ENCODE data around the gene CMTM3. TPM values are rescaled to one million over a fixed set of nuclear protein-coding genes. Genes with fewer than 3 reads are reported as not detected.

CMTM3 gene
- total and polyA plus RNA-seq, 3 donors from 2014 or later: 137 to 182 (median 149) TPM

DNA sequence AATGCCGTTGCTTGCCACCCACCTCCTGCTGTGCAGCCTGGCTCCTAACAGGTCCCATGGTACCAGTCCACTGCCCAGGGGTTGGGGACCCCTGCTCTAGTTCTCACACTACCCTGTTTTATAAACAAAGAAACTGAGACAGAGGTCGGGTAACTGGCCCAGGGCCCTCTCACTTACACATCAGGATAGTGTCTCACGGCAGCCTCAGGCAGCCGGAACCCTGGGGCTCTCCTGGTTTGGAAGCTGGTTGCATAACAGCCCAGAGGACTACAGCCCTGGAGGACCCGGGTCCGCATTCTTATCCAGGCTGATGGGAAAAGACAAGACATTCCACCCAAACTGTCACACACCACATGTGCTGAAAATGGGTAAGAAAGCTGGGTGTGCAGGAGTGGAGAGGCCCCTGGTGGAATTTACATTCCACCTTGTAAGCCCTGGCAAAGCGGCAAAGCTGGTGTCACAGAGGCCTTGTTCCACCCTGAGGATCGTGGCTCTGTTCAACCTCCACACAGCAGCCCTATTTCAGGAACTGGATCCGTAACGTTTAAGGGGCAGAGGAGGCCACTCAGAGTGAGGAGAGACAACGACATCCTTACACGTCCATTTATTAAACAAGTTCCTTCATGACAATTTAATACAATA, 9.8 kb downstream of the CMTM3 start:
- intact Hi-C loops (cut with DNase I; ENCODE audit: low total_unique reads): no loop called here
- H3K9me3 ChIP-seq: no peaks in the 10 kb centered on the region
- no peaks in the 10 kb centered on the region for H3K36me3 ChIP-seq (ENCODE audit: low read depth, missing control alignments)
- 86 to 89% methylated on average over 11 to 12 of the region's 12 CpGs for WGBS, 2 donors
- H3K4me3 ChIP-seq: no peak overlapping the region
- H3K27me3 ChIP-seq: no peaks in the 10 kb centered on the region
- H3K4me1 ChIP-seq: peaks cover 18% of the 10 kb centered on the region
- TF ChIP-seq CTCF (IDR thresholded peaks at IDR 0.05) (no peak), POLR2A (IDR thresholded peaks at IDR 0.05) (no peak)
- H3K27ac ChIP-seq: peak overlapping the region in 1 of 2 donors; percentile 10
- no peak for DNase-seq

- no peak overlapping the region for H3K4me3 ChIP-seq
- intact Hi-C loops (cut with DNase I; ENCODE audit: low total_unique reads): no loop called here
- peak overlapping the region in 1 of 2 donors; percentile 35 for H3K27ac ChIP-seq
- 85 to 89% methylated on average over 4 of the region's 4 CpGs for WGBS, 2 donors
- H3K9me3 ChIP-seq: no peaks in the 10 kb centered on the region
- H3K36me3 ChIP-seq (ENCODE audit: low read depth, missing control alignments): no peaks in the 10 kb centered on the region
- H3K27me3 ChIP-seq: no peaks in the 10 kb centered on the region
- no peak for DNase-seq
- TF ChIP-seq POLR2A (IDR thresholded peaks at IDR 0.05): no peak
- TF ChIP-seq CTCF (IDR thresholded peaks at IDR 0.05): no peak
- peaks cover 18% of the 10 kb centered on the region for H3K4me1 ChIP-seq
These were observed 11.7 kb downstream of the CMTM3 start for GRCh38 chr16:66616169-66616568.

DNA sequence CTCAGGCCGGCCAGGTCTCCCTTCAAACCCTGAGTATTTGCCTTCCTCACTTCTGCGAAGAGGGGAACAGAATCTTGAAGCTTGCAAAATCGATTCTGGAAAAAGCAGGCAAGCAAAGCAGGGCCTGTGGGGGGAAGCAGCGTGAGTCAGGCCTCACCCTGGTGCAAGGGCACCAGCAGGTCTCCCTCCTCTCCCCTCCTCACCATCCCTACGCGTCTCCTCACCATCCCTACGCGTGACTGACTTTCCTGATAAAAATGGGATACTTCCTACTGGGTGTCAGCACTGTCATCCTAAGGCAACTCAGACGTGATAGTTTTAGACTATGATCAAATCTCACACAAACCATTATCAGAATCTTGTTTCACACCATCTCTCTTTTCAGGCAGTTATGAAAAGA, 12.1 kb downstream of the CMTM3 start:
- H3K9me3 ChIP-seq: no peaks in the 10 kb centered on the region
- H3K4me1 ChIP-seq: peaks cover 18% of the 10 kb centered on the region
- DNase-seq: no peak
- no peaks in the 10 kb centered on the region for H3K36me3 ChIP-seq (ENCODE audit: low read depth, missing control alignments)
- no peaks in the 10 kb centered on the region for H3K27me3 ChIP-seq
- no peak for TF ChIP-seq POLR2A (IDR thresholded peaks at IDR 0.05)
- TF ChIP-seq CTCF (IDR thresholded peaks at IDR 0.05): no peak
- 65 to 80% methylated on average over 9 of the region's 9 CpGs for WGBS, 2 donors
- H3K27ac ChIP-seq: peak overlapping the region in 1 of 2 donors; percentile 35
- intact Hi-C loops (cut with DNase I; ENCODE audit: low total_unique reads): no loop called here
- no peak overlapping the region for H3K4me3 ChIP-seq

DNA sequence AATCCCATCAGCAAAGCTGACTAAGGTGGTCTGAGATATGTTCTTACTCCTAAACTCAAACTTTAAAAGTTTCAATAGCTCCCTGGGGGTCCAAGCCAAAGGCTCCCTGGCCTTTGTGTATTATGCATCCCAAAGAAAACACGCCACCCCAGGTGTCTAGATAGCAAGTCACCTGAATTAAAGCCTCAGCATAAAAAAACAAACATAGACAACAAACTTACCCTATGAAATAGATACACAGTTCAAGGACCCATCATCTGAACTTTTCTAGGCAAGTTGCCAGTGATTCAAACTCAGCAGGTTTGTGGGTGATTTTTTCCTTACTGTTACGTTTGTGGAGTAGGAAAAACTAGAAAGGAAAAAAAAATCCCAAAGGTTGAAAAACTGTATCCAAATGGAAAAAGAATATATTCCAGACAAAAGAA, 12.5 kb downstream of the CMTM3 start:
- Histone ChIP-seq H3K4me3 (no peak overlapping the region), H3K27me3 (no peaks in the 10 kb centered on the region), H3K4me1 (peaks cover 18% of the 10 kb centered on the region), H3K36me3 (ENCODE audit: low read depth, missing control alignments) (no peaks in the 10 kb centered on the region), H3K9me3 (no peaks in the 10 kb centered on the region), H3K27ac (peak overlapping the region in 1 of 2 donors; percentile 47)
- WGBS, 2 donors: 53 to 59% methylated on average over 2 of the region's 2 CpGs
- DNase-seq: no peak
- no peak for TF ChIP-seq POLR2A (IDR thresholded peaks at IDR 0.05)
- no peak for TF ChIP-seq CTCF (IDR thresholded peaks at IDR 0.05)
- intact Hi-C loops (cut with DNase I; ENCODE audit: low total_unique reads): no loop called here

DNA sequence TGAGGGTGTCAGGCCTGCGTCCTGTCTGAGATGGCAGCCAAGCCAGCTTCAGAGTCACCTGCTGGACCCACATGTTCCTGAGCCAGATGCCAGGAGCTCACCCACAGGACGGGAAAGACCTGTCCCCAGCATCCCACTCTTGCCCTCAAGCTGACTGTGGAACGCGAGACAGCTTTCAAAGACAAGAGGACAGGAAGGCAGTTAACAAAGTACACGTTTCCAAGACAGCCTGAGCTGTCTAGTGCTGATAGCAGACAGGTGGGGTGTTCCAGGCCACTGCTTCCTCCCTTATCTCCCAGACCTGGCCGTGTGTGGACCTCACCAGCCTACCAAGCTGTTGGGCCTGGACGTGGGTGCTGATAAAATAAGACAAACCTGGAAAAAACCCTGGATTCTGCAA, 13.2 kb downstream of the CMTM3 start:
- intact Hi-C loops (cut with DNase I; ENCODE audit: low total_unique reads): no loop called here
- peaks cover 18% of the 10 kb centered on the region for H3K4me1 ChIP-seq
- H3K27ac ChIP-seq: peak overlapping the region; percentile 47 to 53
- WGBS, 2 donors: 60 to 69% methylated on average over 7 of the region's 7 CpGs
- H3K27me3 ChIP-seq: no peaks in the 10 kb centered on the region
- H3K4me3 ChIP-seq: no peak overlapping the region
- TF ChIP-seq CTCF (IDR thresholded peaks at IDR 0.05) (no peak), POLR2A (IDR thresholded peaks at IDR 0.05) (no peak)
- DNase-seq: no peak
- no peaks in the 10 kb centered on the region for H3K9me3 ChIP-seq
- no peaks in the 10 kb centered on the region for H3K36me3 ChIP-seq (ENCODE audit: low read depth, missing control alignments)

Measured in testis (tissue), 3 donors.